Sigmoid colon (tissue), 7 donors: Measurements from ENCODE around the gene CRIP3. TPM values are rescaled to one million over a fixed set of nuclear protein-coding genes. Genes with fewer than 3 reads are reported as not detected.

Experiments
- DNase-seq: peaks from one replicate; pipeline ENCODE4 v3.0.0-alpha.2; 2019
- H3K27ac ChIP-seq, 4 donors: fragments of 200-600 bp; sonication (generic); one replicate each; pipeline ENCODE4 v1.5.1; 2016 to 2019; ENCODE audit warnings: mild to moderate bottlenecking in 1 of 4
- H3K27me3 ChIP-seq, 3 donors: fragments of 200-600 bp; sonication (generic); one replicate each; pipeline ENCODE4 v1.5.1; 2019; ENCODE audit warnings: mild to moderate bottlenecking in 1 of 3
- H3K36me3 ChIP-seq, 4 donors: fragments of 200-600 bp; sonication (generic); one replicate each; pipeline ENCODE4 v1.5.1; 2016 to 2019
- H3K4me1 ChIP-seq, 4 donors: fragments of 200-600 bp; sonication (generic); one replicate each; pipeline ENCODE4 v1.5.1; 2017 to 2019
- H3K4me3 ChIP-seq, 4 donors: fragments of 200-600 bp; sonication (generic); one replicate each; pipeline ENCODE4 v1.5.1; 2017 to 2019; ENCODE audit warnings: mild to moderate bottlenecking in 2 of 4, moderate library complexity in 1 of 4
- H3K9me3 ChIP-seq, 4 donors: fragments of 200-600 bp in 3 of 4; sonication (generic) in 3 of 4; one replicate each; pipeline versions ENCODE4 v1.5.1 to v1.6.1; 2013 to 2019
- EP300 ChIP-seq, 4 donors: sonication (generic); formaldehyde crosslinking; IDR thresholded peaks; one replicate each; pipeline ENCODE4 v1.6.1; 2017; ENCODE audit warnings: antibody characterized with exemption in 4 of 4
- POLR2A ChIP-seq, 2 donors: fragments of 450-650 bp; IDR thresholded peaks; one replicate each; pipeline ENCODE4 v1.6.1; 2016; ENCODE audit warnings: antibody characterized with exemption in 2 of 2, mild to moderate bottlenecking in 2 of 2, moderate library complexity in 2 of 2
- POLR2AphosphoS5 ChIP-seq, 4 donors: sonication (generic); formaldehyde crosslinking; IDR thresholded peaks; one replicate each; pipeline ENCODE4 v1.6.1; 2017; ENCODE audit warnings: antibody characterized with exemption in 4 of 4
- WGBS, 2 donors: extraction: QIAGEN DNeasy Blood & Tissue Kit; methylation state at CpG; one replicate each; pipeline ENCODE4 v1.1.7; 2013; 5-methylcytosine and 5-hydroxymethylcytosine counted together
- intact Hi-C: fragments of 100-400 bp; cut with DNase I; formaldehyde crosslinking; loops from one replicate; pipeline ENCODE4 v1.15.1; 2023
- polyA plus RNA-seq, 3 donors: library from polyadenylated mRNA; stranded (reverse); fragments of 200-250 nt; gene quantifications; one replicate each; pipeline ENCODE4 v1.2.3, GENCODE V29; 2013
- total RNA-seq, 4 donors: library from RNA; depleted of rRNA; stranded (reverse); fragments of >200 nt; gene quantifications; one replicate each; pipeline ENCODE4 v1.1.0, GENCODE V29; 2016
- TF ChIP-seq, protein P1 (sequence below), 4 experiments: fragments of 450-650 bp in 3 of 4; fragments of 200-600 bp in 1 of 4; IDR thresholded peaks; one replicate each; pipeline ENCODE4 v1.5.1; 2016 to 2019; ENCODE audit warnings: antibody characterized with exemption in 4 of 4, mild to moderate bottlenecking in 3 of 4, moderate library complexity in 2 of 4
- donor health status: healthy with polysubstance abuse.
- donor health status: Bipolar disorder and iron deficiency.
- donor health status: healthy.

Gene CRIP3
- total and polyA plus RNA-seq, 7 donors = 5.2 TPM; not detected in 6

- H3K27ac ChIP-seq = no peak overlapping the region
- TF ChIP-seq EP300 (IDR thresholded peaks at IDR 0.05) (no peak), POLR2A (IDR thresholded peaks at IDR 0.05) (no peak), POLR2AphosphoS5 (IDR thresholded peaks at IDR 0.05) (no peak)
- TF ChIP-seq, protein P1, sequence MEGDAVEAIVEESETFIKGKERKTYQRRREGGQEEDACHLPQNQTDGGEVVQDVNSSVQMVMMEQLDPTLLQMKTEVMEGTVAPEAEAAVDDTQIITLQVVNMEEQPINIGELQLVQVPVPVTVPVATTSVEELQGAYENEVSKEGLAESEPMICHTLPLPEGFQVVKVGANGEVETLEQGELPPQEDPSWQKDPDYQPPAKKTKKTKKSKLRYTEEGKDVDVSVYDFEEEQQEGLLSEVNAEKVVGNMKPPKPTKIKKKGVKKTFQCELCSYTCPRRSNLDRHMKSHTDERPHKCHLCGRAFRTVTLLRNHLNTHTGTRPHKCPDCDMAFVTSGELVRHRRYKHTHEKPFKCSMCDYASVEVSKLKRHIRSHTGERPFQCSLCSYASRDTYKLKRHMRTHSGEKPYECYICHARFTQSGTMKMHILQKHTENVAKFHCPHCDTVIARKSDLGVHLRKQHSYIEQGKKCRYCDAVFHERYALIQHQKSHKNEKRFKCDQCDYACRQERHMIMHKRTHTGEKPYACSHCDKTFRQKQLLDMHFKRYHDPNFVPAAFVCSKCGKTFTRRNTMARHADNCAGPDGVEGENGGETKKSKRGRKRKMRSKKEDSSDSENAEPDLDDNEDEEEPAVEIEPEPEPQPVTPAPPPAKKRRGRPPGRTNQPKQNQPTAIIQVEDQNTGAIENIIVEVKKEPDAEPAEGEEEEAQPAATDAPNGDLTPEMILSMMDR (IDR thresholded peaks at IDR 0.05) = no peak
- H3K9me3 ChIP-seq = no peaks in the 10 kb centered on the region
- DNase-seq = no peak
- 85 to 94% methylated on average over 4 of the region's 4 CpGs for WGBS, 2 donors
- peaks cover 28 to 78% (median 46%) of the 10 kb centered on the region in 4 donors for H3K36me3 ChIP-seq
- no peak overlapping the region for H3K4me3 ChIP-seq
- no peaks in the 10 kb centered on the region for H3K27me3 ChIP-seq
- intact Hi-C loops = no loop called here
- peaks cover 0 to 5% (median 0%) of the 10 kb centered on the region in 4 donors for H3K4me1 ChIP-seq
These were observed 30.5 kb upstream of the CRIP3 start for GRCh38 chr6:43339168-43339567.

DNA sequence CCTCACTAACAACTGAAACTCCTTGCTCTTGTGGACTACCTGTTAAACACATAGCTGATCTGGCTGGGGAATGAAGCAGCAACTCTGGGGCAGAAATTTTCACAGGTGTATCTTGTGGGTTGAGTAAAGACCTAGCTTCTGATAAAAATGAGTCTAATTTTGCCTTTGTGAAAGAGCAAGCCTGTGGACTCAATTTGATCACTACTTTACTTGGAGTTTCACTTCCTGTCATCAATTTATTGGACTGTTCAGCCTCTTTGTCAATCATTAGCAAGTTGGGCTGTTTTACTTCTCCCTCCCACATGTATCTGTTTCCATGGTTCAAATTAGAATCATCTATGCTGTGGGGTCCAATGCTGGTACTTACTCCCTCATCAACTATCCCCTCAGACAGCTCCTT is 29.6 kb upstream of the CRIP3 start:
- H3K4me3 ChIP-seq = no peak overlapping the region
- no peaks in the 10 kb centered on the region for H3K9me3 ChIP-seq
- TF ChIP-seq POLR2A (IDR thresholded peaks at IDR 0.05) (no peak), EP300 (IDR thresholded peaks at IDR 0.05) (no peak), POLR2AphosphoS5 (IDR thresholded peaks at IDR 0.05) (no peak)
- TF ChIP-seq, protein P1 (IDR thresholded peaks at IDR 0.05) = no peak
- H3K27ac ChIP-seq = no peak overlapping the region
- no peak for DNase-seq
- H3K36me3 ChIP-seq = peaks cover 23 to 70% (median 44%) of the 10 kb centered on the region in 4 donors
- intact Hi-C loops = no loop called here
- H3K4me1 ChIP-seq = peaks cover 0 to 6% (median 0%) of the 10 kb centered on the region in 4 donors
- no peaks in the 10 kb centered on the region for H3K27me3 ChIP-seq

DNA sequence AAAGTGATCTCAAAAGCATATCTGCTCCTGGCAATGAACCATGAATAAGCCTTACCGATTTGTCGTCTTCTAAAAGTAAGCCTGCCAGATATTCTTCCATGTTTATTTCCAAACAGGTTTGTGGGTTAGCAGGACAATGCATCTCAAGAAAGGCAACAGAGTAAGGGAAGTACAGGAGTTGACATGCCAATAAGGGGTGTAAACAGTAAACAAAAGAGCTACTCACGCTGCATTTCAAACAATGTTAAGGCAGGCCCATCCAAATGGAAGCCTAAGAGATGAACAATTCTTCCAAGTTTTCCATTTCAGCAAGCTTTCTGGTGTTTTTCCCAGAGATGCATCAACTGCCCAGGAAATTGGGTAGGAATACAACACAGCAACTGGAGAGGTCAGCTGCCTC is 27.8 kb upstream of the CRIP3 start:
- H3K27ac ChIP-seq = no peak overlapping the region
- WGBS, 2 donors = 66 to 79% methylated on average over 3 of the region's 3 CpGs

DNA sequence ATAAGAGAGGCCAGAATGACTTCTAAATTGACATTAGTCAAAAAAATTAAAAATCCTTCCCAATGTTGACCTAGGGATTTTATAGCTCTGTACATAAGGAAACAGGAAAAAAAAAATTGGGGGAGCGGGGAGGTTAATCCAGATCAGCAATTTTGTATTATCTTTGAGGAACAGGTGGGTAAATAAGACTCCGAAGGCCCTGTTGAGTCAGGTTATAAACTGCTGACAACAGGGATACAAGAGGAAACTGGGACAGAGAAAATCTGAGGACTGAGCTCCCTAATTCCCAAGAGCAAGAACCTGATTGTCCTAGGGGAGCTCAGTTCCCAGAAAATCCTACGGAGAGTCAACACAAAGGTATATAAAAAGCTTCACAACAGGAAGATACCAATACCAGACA is 26.8 kb upstream of the CRIP3 start:
- Histone ChIP-seq H3K36me3 (peaks cover 14 to 43% (median 21%) of the 10 kb centered on the region in 4 donors), H3K27ac (no peak overlapping the region), H3K9me3 (no peaks in the 10 kb centered on the region), H3K4me3 (no peak overlapping the region), H3K27me3 (no peaks in the 10 kb centered on the region), H3K4me1 (peaks cover 0 to 6% (median 0%) of the 10 kb centered on the region in 4 donors)
- DNase-seq = no peak
- no peak for TF ChIP-seq EP300 (IDR thresholded peaks at IDR 0.05)
- TF ChIP-seq, protein P1 (IDR thresholded peaks at IDR 0.05) = no peak
- no peak for TF ChIP-seq POLR2A (IDR thresholded peaks at IDR 0.05)
- no peak for TF ChIP-seq POLR2AphosphoS5 (IDR thresholded peaks at IDR 0.05)
- intact Hi-C loops = loop anchor here (2.0 kb wide), 1 partner anchor 73 kb away; no protein-coding TSS in a partner anchor
- WGBS, 2 donors = 22 to 73% methylated on average over 3 of the region's 3 CpGs

More for the DNA sequence above, 27.8 kb upstream of the CRIP3 start:
- H3K4me3 ChIP-seq = no peak overlapping the region
- TF ChIP-seq EP300 (IDR thresholded peaks at IDR 0.05) = no peak
- TF ChIP-seq, protein P1 (IDR thresholded peaks at IDR 0.05) = no peak
- no peak for TF ChIP-seq POLR2AphosphoS5 (IDR thresholded peaks at IDR 0.05)
- no peak for TF ChIP-seq POLR2A (IDR thresholded peaks at IDR 0.05)
- H3K4me1 ChIP-seq = peaks cover 0 to 6% (median 0%) of the 10 kb centered on the region in 4 donors
- H3K27me3 ChIP-seq = no peaks in the 10 kb centered on the region
- no peak for DNase-seq
- H3K36me3 ChIP-seq = peaks cover 14 to 52% (median 28%) of the 10 kb centered on the region in 4 donors
- intact Hi-C loops = no loop called here
- no peaks in the 10 kb centered on the region for H3K9me3 ChIP-seq
